ENCODE results near the gene GRM2. TPM values are rescaled to one million over a fixed set of nuclear protein-coding genes. Genes with fewer than 3 reads are reported as not detected.

GRM2 gene
- total RNA-seq, 1 experiment from 2014 or later: 1.9 TPM

DNA sequence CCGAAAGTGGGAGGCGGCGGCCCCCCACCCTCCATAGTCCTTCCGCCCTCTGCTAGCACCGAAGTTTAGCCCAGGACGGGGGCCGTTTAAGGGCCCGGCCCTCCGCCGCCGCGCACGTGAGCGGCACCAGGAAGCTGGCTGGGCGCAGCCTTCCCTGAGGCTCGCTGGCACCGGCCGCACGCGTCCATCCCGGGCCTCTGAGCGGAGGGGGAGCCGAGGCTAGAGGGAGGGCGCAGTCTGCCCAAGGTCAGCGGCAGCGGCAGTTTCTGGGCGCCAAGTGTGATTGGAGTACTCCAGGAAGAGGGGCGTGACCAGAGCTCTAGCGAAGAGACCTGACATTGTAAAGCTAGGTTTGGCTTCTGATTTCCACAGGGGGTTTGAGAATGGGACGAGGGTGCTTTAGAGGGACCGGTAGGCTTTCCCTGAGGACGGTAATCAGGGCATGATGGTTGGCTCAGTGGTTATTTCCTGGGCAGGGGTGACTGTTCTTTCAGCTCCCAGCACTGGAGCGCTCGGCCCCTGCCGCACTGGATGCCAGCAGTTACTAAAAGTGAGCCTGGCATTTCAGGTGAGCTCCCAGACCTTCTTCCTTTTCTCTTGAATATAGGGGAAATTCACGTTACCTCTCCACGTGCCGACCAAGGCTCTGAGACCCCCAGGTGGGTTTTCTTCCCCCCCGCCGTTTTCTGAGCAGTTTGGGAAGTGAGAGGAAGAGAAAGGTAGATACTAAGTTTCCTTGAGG lies 35.0 kb upstream of the GRM2 start:
- Histone ChIP-seq H2BK120ac (ENCODE audit: low read depth, low read length, poor library complexity, severe bottlenecking) (no peak overlapping the region), H3K27ac (ENCODE audit: insufficient read length, low read depth, low read length) (no peak overlapping the region), H3K79me2 (ENCODE audit: insufficient read depth, low read length) (no peaks in the 10 kb centered on the region), H2BK20ac (ENCODE audit: low read depth, low read length, poor library complexity, severe bottlenecking) (no peak overlapping the region), H3K4me1 (ENCODE audit: insufficient read depth, low read length) (0 out of 2 replicates have a peak, but pooled peaks cover 2% of the 10 kb centered on the region), H4K91ac (ENCODE audit: insufficient read length, low read depth, low read length) (no peak overlapping the region), H3T11ph (ENCODE audit: low read length) (no peak overlapping the region), H2AFZ (ENCODE audit: low read length) (no peak overlapping the region), H3K56ac (ENCODE audit: insufficient read length, low read depth, low read length) (no peak overlapping the region), H3K27me3 (ENCODE audit: insufficient read depth, low read length) (no peaks in the 10 kb centered on the region), H4K5ac (ENCODE audit: insufficient read length, low read depth, low read length) (no peak overlapping the region), H2BK15ac (ENCODE audit: low read depth, low read length) (no peak overlapping the region), H3K14ac (ENCODE audit: insufficient read depth, low read length) (peak overlapping the region; percentile 59; the same call in 1 of the 2 replicates), H3K9ac (ENCODE audit: extremely low read depth, insufficient read length, low read length) (peak overlapping the region; percentile 9), H3K23ac (ENCODE audit: insufficient read length, low read depth, low read length) (no peak overlapping the region), H3K9me3 (ENCODE audit: control insufficient read depth, low read depth, low read length) (no peaks in the 10 kb centered on the region), H4K8ac (replicated peaks; ENCODE audit: insufficient read length, low read depth, low read length) (no peak overlapping the region), H3K4ac (ENCODE audit: low read depth, low read length) (no peak overlapping the region), H3K79me1 (ENCODE audit: insufficient read depth, low read depth, low read length, poor library complexity, severe bottlenecking) (no peaks in the 10 kb centered on the region), H2AK5ac (ENCODE audit: insufficient read length, low read length) (no peak overlapping the region), H3K4me2 (ENCODE audit: insufficient read depth, insufficient read length, low read length) (peak overlapping the region; percentile 61), H2BK12ac (ENCODE audit: insufficient read length, low read depth, low read length) (no peak overlapping the region), H2BK5ac (ENCODE audit: insufficient read length, low read length) (no peak overlapping the region), H3K23me2 (ENCODE audit: insufficient read length, low read depth, low read length, poor library complexity, severe bottlenecking) (peaks cover 8% of the 10 kb centered on the region), H3K18ac (ENCODE audit: insufficient read length, low read depth, low read length) (no peak overlapping the region), H4K20me1 (ENCODE audit: control insufficient read depth, insufficient read depth, insufficient read length) (no peaks in the 10 kb centered on the region)
- no peaks in the 10 kb centered on the region for H3K9me3 Mint-ChIP-seq
- DNase-seq: peak; percentile 88
- peaks cover 31 to 33% of the 10 kb centered on the region in 2 experiments for H3K4me1 Mint-ChIP-seq
- peaks cover 6% of the 10 kb centered on the region; the same call in 1 of the 2 replicates for H3K27me3 Mint-ChIP-seq (ENCODE audit: low read depth)
- H3K36me3 Mint-ChIP-seq (ENCODE audit: insufficient read depth in 1 of 3, low read depth in 3 of 3): peaks cover 0 to 3% (median 2%) of the 10 kb centered on the region in 3 experiments; a peak in 3 of 7 replicates
- peak overlapping the region; percentile 75 to 80 for H3K4me3 Mint-ChIP-seq
- no peak overlapping the region; a peak in 1 of 7 replicates for H3K27ac Mint-ChIP-seq
- WGBS (ENCODE audit: extremely low coverage, insufficient read length, low lambda C conversion rate): no CpG with 5 or more reads among the region's 40 CpGs
- TF ChIP-seq CTCF (conservative IDR thresholded peaks at IDR 0.05): no peak
